Measurements from ENCODE around the gene ZNF354B.

- no peak for TF ChIP-seq CTCF (IDR thresholded peaks at IDR 0.05)
- no peak for TF ChIP-seq POLR2A (IDR thresholded peaks at IDR 0.05)
- no peak for TF ChIP-seq EP300 (IDR thresholded peaks at IDR 0.05)
Observed at GRCh38 chr5:178836628-178837027, 23.1 kb upstream of the ZNF354B start.
